HG02798 (cell line): ENCODE measurements around the gene TPH2.

Source experiments
- ATAC-seq: cut with Tn5 transposase; IDR thresholded peaks from one replicate; pipeline ENCODE4 v1.9.1; 2021; ENCODE audit warnings: mild to moderate bottlenecking; ENCODE audit not compliant: unreplicated experiment, poor library complexity

The TPH2 gene

DNA sequence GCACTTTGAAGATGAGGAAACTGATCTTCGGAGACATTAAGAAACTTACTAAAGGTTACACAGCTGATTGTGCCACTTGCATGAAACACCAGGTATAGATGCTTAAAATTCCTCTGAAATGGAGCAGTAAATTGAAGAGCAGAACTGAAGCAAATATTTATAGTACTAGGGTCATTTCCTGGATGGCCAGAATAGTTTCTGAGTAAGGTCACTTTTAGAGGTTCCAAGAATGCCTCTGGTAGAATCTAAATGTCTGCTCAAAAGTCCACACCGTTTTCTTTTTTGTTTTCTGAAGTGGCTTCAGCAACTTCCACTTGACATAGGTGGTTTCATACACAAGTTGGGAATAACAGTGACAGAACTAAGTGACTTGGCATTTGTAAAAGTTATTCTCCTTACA lies 19.4 kb downstream of the TPH2 start:
- ATAC-seq = no peak

DNA sequence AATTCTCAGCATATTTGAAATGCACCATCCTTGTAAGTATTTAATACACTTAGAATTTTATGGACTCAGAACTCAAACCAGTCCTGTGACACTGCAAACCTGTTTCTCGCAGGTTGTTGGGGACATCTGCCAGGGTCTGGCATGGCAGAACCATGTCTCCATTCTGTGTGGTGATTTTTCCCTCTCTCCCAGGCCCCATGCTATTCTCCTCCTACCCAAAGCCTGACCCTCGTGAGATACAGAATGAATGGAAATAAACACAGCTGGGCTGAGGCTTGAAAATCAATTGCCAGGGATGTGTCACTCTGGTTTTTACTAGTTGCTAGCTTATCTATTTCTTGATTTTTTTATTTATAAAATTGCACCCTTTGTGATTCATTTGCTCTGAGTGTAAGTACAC lies 19.8 kb downstream of the TPH2 start:
- ATAC-seq = no peak

DNA sequence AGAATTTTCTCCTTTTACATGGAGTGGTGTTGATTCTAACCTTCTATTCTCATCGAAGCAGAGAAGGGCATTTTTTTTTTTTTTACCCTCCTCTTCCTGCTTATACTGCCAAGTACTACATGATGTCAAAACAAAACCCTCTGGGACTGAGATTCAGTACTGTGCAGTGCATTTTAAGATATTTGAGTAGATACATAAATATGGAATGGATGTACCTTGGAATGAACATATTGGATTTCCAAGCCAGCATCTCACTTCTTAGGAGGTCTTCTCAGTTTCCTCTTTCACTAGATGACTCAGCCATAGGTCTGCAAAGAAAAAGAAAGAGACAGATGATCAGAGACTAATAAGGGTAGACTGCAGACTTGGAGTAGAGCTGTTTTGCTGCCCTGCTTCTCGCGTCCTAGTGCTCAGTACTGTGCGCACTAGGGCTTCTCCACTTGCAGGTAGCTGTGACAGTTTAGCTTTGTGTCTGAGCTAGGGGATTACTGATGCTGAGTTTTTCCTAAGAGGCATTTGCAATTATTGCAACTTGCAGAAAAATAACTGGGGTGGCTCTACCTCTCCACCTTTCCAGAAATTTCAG lies 20.4 kb downstream of the TPH2 start:
- ATAC-seq = no peak

DNA sequence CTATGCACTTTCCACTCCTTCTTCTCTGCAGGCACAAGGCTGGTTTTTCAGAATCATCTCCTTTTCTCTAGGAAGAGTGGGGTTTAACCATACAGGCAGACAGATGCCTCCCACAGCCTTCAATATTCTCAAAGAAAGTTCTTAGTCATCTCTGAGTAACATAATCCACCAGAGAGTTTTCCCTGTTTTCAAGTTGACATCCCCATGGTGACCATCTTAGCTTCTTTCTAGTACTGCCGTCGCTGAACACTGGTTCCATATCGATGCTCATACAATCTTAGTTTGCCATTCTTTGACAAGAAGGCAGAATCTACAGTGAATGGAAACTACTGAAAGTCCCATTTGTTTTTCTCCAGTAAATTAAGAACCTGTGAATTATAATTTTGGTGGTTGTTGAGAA lies 28.6 kb downstream of the TPH2 start:
- no peak for ATAC-seq

DNA sequence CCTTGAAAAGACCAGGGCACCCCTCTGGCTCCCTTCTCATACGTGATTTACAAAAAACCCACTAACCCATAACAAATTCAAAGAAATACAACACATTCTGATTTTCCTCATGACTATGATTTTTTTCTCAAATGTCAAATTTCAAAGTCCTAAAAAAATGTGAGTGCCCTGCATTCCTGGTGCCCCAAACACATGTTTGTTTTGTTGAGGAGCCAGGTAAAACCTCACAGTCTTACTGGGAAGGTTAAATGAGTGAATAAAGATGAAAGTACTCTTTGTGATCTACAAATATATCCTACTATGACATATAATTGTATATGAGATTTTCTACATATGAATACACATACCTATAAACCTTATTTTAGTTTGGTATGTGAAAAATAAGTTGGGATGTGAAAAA lies 30.7 kb downstream of the TPH2 start:
- no peak for ATAC-seq

DNA sequence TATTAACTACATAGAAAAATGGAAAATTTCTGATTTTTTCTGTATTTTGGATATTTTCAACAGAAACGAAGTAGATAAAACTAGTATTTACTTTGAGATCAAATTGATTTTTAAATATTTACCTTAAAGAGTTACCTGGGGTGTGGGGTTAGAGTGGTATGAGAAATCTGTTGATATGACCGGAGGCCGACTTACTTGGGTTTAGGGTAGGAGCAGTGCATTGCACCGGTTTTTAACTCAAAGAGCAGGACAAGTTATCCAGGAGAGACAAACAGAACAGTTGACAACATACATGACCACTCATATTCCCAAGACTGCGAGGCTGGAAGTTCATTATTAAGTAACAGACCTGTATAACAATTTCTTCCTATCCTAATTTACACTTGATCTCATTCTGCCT lies 31.4 kb downstream of the TPH2 start:
- ATAC-seq = no peak

DNA sequence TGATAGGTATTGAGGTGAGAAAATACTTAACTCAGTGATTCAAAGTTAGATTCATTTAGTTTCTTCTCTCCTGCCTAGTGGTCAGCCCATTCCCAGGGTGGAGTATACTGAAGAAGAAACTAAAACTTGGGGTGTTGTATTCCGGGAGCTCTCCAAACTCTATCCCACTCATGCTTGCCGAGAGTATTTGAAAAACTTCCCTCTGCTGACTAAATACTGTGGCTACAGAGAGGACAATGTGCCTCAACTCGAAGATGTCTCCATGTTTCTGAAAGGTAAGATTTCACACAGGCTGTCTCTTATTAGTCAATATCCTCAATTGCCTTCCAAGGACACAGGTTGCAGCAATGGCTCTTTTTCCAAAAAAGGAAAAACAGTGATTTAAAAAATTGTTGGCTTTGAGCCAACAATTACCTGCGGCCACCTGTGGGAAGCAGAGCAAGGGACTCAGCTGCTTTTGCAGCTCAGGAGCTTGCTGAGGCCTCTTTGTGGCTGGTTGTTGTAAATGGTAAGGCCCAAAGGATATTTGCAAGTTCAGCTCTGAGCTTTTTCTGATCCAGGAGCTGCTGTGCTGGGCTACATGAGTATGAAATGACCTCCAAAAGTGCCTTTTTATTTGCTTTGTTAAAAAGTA lies 33.9 kb downstream of the TPH2 start:
- no peak for ATAC-seq

DNA sequence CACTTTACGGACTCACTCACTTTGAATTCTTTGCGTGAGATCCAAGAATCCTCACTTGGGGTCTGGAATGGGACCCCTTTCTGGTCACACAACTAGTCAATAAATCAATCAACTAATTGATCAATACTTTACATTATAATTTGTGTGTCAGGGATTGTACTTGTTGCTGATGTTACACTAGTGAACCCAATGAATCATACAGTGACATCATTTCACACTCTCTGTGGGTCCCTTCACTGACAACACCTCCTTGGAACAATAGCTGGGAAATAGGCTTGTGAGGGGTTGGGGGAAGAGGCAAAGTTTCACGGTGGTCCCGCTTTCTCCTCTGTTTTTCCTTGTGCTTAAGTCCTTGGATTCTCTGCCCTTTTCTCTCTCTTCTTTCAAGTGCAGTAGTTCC lies 35.0 kb downstream of the TPH2 start:
- no peak for ATAC-seq

DNA sequence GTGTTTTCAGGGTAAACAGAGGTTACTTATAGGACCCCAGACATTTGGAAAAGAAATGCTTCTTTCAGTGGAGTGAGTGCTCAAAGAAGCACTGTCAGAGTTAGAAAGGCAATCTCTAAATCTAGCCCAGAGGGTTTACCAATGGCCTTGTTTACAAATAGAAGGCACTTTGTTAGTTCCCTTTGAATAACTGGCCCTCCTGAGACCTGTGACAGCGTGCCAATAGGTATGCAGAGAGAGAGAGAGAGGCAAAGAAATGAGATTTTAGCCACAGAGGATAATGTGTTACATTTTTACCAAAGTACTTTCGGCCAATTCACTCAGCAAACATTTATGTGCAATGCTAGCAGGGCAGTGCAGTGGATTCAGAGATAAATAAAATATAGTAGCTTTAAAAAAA lies 41.9 kb downstream of the TPH2 start:
- ATAC-seq = no peak

DNA sequence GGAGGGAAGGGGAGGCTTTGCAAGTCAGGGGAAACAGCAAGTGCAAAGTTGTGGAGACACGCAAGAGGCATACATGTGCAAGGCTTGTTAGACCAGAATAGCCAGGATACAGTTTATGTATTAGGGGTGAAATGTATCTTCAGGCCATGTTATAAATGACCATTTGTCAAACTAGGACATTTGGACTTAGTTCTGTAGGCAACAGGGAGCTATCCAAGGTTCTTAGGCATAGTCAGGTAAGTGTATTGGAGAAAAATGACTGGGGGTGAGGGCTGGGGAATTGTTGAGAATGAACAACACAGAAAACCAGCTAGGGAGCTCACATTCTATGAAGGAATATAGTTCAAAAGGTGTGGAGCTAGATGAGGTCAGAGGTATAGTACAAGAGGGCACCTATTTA lies 42.5 kb downstream of the TPH2 start:
- no peak for ATAC-seq

DNA sequence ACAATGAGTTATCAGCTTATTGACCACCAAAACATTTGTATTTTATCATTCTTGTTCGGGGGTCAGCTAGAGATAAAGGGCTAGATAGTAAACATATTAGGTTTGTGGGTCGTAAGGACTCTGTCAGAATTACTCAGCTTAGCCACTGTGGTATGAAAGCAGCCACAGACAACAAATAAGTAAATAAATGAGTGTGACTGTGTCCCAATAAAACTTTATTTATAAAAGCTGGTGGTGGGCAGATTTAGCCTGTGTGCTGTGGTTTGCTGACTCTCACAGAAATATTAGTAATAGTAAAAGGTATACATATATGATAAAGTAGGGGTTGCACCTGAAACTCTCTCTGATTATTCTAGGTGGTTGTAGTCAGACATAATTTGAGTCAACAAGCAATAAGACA lies 56.1 kb downstream of the TPH2 start:
- no peak for ATAC-seq

DNA sequence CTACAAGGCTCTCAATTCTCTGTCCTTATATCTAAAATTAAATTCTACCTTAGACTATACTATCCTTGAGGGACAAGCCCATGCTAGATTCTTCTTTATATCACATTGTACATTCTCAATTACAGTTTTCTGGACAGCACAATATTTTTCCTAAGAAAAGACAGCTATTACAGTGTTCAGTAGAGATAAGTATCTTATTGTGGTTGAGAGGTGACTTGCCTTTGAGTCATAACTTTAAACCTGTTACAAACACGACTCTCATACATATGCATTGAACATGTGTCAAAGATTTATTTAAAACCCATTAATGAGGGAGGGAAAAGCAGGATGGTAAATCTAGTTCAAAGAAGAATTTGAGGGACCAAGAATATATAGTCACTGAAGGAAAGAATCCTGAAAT lies 61.1 kb downstream of the TPH2 start:
- ATAC-seq = no peak

DNA sequence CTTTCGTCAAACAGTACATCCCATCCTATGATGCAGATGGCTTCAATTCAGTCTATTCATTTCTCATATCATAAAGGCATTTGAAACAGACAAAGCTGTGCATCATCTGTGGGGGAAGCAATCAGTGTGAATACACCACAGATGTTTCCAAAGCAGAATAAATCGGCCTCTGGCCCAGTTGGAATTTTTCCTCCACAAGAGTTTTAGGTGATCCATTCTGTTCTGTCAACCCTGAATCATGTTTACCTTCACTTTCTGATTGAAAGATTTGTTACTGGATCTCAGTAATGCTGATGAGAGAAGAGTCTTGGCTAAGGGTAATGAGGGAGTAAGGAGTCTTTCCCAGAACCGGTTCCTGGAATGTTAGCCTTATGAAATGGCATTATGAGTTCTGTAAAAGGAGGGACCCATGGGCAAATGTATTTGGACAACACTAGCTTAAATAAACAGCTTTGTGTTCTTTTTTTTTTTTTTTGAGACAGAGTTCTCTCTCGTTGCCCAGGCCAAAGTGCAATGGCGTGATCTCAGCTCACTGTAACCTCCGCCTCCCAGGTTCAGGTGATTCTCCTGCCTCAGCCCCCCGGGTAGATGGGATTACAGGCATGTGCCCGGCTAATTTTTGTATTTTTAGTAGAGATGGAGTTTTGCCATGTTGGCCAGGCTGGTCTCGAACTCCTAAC lies 62.5 kb downstream of the TPH2 start:
- no peak for ATAC-seq

DNA sequence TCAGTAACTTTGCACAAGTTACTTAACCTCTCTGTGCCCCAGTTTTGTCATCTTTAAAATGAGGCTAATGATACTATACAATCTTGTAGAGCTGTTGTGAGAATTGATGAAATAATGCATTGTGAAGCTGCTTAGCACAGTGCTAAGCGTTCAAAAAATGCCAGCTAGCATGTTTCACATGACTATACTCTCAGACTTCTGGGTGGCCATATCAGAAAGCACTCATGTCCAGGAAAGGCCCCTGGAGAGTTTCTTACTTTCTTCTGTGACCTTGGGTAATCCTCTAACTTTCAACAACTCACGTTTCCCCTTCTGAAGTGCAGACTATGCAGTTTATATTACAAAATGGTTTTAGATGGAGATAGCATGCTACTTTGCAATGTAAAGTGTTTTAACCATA lies 68.1 kb downstream of the TPH2 start:
- ATAC-seq = no peak

DNA sequence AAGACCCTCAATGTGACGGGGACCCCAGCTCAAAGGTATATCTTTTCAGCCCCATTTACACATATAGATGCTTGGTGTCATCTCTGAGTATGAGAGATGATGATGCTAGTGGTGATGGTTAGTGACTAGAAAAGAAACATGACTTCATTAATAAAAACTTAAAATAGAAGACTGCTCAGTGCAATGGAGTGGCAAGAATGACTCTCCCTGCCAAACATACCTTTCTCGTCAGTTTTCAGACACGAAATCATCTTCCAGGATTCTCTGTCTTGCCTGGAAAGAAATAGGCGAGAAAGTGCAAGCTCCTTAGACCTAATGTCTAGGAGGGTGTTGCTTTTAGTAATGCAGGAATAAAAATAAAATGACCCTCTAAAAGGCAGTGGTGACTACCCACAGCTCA lies 71.7 kb downstream of the TPH2 start:
- ATAC-seq = no peak

DNA sequence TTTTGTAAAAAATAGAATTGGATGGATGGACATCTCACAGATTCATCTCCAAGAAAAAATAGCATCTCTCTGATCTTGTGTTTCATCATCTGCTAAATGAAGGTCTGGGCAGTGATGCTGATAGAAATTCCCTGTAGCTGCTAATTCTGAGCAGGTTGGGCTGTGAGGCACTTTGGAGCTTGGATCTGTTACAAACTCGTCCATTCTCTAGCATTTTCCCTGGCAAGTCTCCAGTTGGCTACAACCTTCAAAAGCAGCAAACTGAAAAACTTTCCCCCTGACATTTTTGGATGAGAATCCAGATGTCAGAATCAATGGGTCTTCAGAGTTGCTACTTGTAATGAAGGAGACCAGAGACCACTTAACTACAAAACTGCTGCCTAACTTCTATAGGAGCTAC lies 72.7 kb downstream of the TPH2 start:
- no peak for ATAC-seq

DNA sequence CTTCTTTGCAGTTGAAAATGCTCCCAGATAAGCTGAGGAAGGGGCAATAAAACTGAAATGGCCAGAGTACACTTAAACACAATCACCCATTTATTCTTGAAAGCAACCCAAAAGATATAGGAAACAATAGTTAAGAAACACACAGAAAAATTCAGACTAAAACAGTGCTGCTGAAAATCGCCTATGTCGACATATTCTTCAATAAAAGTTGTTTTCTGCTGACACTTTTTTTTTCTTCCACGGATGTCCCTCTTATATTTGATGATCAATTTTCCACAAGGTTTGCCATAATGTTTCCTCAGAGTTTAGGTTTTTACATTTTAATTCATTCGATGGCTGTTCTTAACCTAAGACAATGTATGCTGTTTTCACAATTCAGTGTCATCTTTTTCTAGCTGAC lies 74.2 kb downstream of the TPH2 start:
- ATAC-seq = no peak

DNA sequence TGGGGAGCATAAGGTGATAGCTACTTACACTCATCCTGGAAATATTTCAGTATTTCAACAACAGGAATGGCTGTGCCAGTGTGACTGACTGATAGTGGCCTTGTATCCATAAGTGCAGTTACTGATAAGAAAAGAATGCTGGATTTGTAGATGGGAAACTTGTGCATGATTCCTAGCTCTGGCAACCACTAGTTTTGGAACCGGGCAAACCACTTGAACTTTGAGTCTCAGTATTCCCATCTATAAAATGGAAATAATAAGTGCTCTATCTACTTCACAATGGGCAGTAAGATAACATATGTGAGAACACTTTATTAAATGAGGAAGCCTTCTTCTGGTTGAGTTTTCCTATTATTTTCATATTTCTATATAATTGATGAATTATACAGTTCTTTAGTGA lies 77.2 kb downstream of the TPH2 start:
- ATAC-seq = no peak

DNA sequence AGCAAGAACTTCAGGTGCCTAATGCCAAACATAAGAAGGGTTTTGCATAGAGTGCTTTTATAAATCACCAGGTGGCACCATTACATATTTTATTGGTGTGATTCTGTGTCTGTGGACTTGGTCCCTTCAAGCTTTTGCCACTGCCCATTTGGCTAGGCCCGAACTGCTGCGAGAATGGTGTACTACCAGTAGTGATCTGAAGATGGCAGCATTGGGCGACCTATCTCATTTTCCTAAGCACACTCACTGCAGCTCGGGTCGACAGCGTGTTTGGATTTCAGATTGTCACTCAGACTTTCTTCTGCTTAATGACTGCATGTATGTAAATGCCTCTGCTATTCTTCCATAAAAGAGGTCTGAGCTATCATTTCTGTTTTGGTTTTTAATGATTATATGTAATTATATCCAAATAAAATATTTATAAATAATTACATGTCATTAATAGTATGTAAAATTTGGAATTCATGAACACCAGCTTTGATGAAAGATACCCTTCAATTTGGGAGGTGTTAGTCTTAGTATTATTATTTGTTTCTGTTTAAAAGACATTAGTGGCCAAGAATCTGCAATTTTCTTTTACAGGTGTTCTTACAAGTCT lies 78.5 kb downstream of the TPH2 start:
- ATAC-seq = peak; percentile 97

DNA sequence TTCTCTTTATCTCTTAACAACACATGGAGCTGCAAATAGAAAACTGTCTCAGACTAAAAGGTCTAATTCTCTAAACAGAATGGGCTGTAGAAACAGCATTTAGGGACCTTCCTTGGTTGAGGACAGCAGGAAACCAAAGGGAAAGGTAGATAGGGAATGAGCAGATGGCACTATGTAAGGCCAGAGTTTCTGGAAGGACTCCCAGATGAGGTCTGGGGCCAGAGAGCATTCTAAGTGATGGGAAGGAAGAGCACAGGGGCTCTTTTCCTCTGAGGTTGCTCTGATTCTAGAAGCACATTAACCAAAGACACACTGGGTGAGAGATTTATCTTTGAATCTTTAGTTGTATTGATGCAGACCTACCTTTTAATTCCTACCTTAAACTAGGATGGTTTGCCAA lies 79.4 kb downstream of the TPH2 start:
- ATAC-seq = no peak

DNA sequence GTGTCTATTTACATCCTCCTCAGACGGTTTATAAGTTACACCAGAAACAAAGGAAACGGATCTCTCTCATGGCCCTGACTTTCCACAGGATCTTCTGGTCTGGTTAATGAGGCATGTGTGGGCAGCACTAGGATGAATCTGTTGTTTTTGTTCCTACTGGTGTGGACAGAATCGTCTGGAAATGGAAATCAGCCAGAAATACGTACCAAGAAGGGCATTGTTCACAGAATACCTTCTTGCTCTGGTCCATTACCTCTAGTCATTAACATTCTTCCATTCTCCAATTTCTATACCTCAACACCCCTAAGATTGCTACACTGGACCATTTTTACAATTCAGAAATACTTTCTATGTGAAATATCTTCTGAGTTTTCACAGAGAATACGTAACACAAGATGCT lies 86.0 kb downstream of the TPH2 start:
- no peak for ATAC-seq

DNA sequence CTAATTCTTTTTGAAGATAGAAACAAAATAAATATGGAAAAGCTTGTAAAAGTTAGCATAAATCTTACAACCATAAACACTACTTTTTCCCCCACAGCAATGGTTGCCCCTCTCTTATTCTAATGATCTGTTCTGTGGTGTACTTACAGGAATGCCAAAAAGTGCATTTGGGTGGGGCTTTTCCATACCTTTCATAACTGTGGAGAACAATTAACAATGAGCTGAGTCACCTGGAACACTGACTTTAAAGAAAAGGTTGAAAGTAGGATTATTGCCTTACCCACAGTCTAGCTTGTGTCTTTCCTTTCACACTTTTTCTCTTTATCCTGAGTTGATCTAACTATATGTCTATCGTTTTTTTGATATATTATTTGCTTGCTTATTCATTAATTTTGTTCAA lies 86.9 kb downstream of the TPH2 start:
- no peak for ATAC-seq
